OCI-LY7 (cell line): Measurements from ENCODE around the gene VN1R4. TPM values are rescaled to one million over a fixed set of nuclear protein-coding genes. Genes with fewer than 3 reads are reported as not detected.
"Not testable (repeated sequence)": the region's sequence is repeated elsewhere in the genome, so short reads cannot be mapped to it uniquely, and the experiment has no call there.

Source experiments
- BruUV-seq: library from RNA; stranded (reverse); fragments of 400-500 nt; replicated peaks from 2 replicates; lab custom pipeline; 2021; lab: Mats Ljungman, UMichigan
- CTCF ChIA-PET: fragments of 300-600 bp; sonication (Branson Sonifier 250); formaldehyde crosslinking; loops from one replicate; lab custom pipeline; 2022; ENCODE audit warnings: antibody characterized with exemption; ENCODE audit not compliant: unreplicated experiment; lab: Charles Lee
- POLR2A ChIA-PET: fragments of 300-600 bp; sonication (Branson Sonifier 250); formaldehyde crosslinking; loops from one replicate; lab custom pipeline; 2022; ENCODE audit warnings: antibody characterized with exemption; lab: Charles Lee
- DNase-seq: peaks from one replicate; pipeline ENCODE4 v3.0.0-alpha.2; 2015; ENCODE audit warnings: low spot score
- H2AFZ ChIP-seq: fragments of 200-600 bp; sonication (generic), shearing (Covaris generic); 2 replicates; pipeline ENCODE4 v1.6.1; 2014; ENCODE audit warnings: mild to moderate bottlenecking, antibody characterized with exemption, low read length, moderate library complexity
- H3K27ac ChIP-seq: fragments of 200-600 bp; sonication (generic); 2 replicates; pipeline ENCODE4 v1.5.1; 2014; ENCODE audit warnings: mixed run types, low read depth, mild to moderate bottlenecking, moderate library complexity, low read length, inconsistent platforms; ENCODE audit not compliant: poor library complexity, severe bottlenecking
- H3K36me3 ChIP-seq: fragments of 200-600 bp; sonication (generic); 2 replicates; pipeline ENCODE4 v1.6.1; 2014; ENCODE audit warnings: mild to moderate bottlenecking, antibody characterized with exemption, low read length, moderate library complexity, mixed read lengths; ENCODE audit not compliant: insufficient read depth
- H3K4me1 ChIP-seq: fragments of 200-600 bp; sonication (generic); 2 replicates; pipeline ENCODE4 v1.5.1; 2014; ENCODE audit warnings: mild to moderate bottlenecking, low read length; ENCODE audit not compliant: insufficient read depth, poor library complexity, severe bottlenecking
- H3K4me2 ChIP-seq: fragments of 200-600 bp; sonication (generic); 2 replicates; pipeline ENCODE4 v1.6.1; 2014; ENCODE audit warnings: mild to moderate bottlenecking, low read length
- H3K4me3 ChIP-seq: fragments of 200-600 bp; sonication (generic); 2 replicates; pipeline ENCODE4 v1.5.1; 2014; ENCODE audit warnings: mild to moderate bottlenecking, low read depth, low read length; ENCODE audit not compliant: poor library complexity, severe bottlenecking
- H3K79me2 ChIP-seq: fragments of 200-600 bp; sonication (generic); 2 replicates; pipeline ENCODE4 v1.6.1; 2016; ENCODE audit warnings: low read depth, mild to moderate bottlenecking, low read length, moderate library complexity, mixed read lengths; ENCODE audit not compliant: insufficient read depth
- H3K9me2 ChIP-seq: fragments of 200-600 bp; sonication (generic); 2 replicates; pipeline ENCODE4 v1.6.1; 2016; ENCODE audit warnings: mild to moderate bottlenecking, low read length, mixed read lengths; ENCODE audit not compliant: insufficient read depth
- H3K9me3 ChIP-seq: fragments of 200-600 bp; sonication (generic); 2 replicates; pipeline ENCODE4 v1.6.1; 2014; ENCODE audit warnings: mild to moderate bottlenecking, mixed run types, low read length, mixed read lengths
- H4K20me1 ChIP-seq: fragments of 200-600 bp; sonication (generic); 2 replicates; pipeline ENCODE4 v1.6.1; 2014; ENCODE audit warnings: mild to moderate bottlenecking, antibody characterized with exemption, low read length, moderate library complexity, mixed read lengths; ENCODE audit not compliant: insufficient read depth
- EZH2phosphoT487 ChIP-seq: fragments of 200-600 bp; sonication (generic); IDR thresholded peaks from 2 replicates; pipeline ENCODE4 v1.6.1; 2018; ENCODE audit warnings: low read depth, borderline replicate concordance, mild to moderate bottlenecking, mixed run types, antibody characterized with exemption, low read length, moderate library complexity, mixed read lengths
- intact Hi-C: fragments of 100-400 bp; cut with micrococcal nuclease; formaldehyde crosslinking; loops from one replicate; pipeline ENCODE4 v1.10.0; 2022; ENCODE audit not compliant: unreplicated experiment
- total RNA-seq, 2 experiments: library from RNA; depleted of rRNA in 1 of 2; stranded (reverse); fragments of >200 nt in 1 of 2; shearing (Covaris generic) in 1 of 2; gene quantifications; 2 replicates each; pipeline ENCODE4 v1.2.3, GENCODE V29; 2014 to 2022
- TF ChIP-seq, protein P1 (sequence below): fragments of 200-600 bp; sonication (generic); conservative IDR thresholded peaks from 2 replicates; pipeline ENCODE4 v1.5.1; 2014; ENCODE audit warnings: mild to moderate bottlenecking, antibody characterized with exemption, low read length, moderate library complexity, mixed read lengths

The VN1R4 gene
- total RNA-seq, 2 experiments from 2014 or later: not detected

DNA sequence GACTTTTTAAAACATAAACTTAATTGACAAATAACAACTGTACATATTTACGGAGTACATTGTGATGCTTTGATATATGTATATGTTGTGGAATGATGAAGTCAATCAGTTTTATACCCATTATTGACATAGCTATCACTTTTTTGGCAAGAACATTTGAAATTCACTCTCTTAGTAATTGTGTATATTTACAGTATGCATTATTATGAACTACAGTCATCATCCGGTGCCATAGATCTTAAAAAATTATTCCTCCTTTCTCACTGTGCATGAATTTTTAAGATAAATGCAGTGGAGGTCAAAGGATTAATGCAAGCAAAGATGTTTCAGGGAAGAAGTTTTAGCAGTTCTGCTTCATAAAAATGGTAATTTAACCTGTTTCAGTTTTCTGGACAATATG, 8.0 kb upstream of the VN1R4 start:
- Histone ChIP-seq H3K9me3 (no peaks in the 10 kb centered on the region), H4K20me1 (no peaks in the 10 kb centered on the region), H3K9me2 (no peaks in the 10 kb centered on the region), H3K36me3 (no peaks in the 10 kb centered on the region), H3K4me1 (no peaks in the 10 kb centered on the region), H3K4me2 (no peak overlapping the region), H3K27ac (no peak overlapping the region), H3K4me3 (no peak overlapping the region), H3K79me2 (no peaks in the 10 kb centered on the region), H2AFZ (no peak overlapping the region)
- no TSS peak for BruUV-seq
- intact Hi-C loops: no loop called here
- no peak for DNase-seq
- POLR2A ChIA-PET: no interaction called here
- CTCF ChIA-PET: no interaction called here
- TF ChIP-seq, protein P1, sequence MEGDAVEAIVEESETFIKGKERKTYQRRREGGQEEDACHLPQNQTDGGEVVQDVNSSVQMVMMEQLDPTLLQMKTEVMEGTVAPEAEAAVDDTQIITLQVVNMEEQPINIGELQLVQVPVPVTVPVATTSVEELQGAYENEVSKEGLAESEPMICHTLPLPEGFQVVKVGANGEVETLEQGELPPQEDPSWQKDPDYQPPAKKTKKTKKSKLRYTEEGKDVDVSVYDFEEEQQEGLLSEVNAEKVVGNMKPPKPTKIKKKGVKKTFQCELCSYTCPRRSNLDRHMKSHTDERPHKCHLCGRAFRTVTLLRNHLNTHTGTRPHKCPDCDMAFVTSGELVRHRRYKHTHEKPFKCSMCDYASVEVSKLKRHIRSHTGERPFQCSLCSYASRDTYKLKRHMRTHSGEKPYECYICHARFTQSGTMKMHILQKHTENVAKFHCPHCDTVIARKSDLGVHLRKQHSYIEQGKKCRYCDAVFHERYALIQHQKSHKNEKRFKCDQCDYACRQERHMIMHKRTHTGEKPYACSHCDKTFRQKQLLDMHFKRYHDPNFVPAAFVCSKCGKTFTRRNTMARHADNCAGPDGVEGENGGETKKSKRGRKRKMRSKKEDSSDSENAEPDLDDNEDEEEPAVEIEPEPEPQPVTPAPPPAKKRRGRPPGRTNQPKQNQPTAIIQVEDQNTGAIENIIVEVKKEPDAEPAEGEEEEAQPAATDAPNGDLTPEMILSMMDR: no peak
- TF ChIP-seq EZH2phosphoT487: no peak

DNA sequence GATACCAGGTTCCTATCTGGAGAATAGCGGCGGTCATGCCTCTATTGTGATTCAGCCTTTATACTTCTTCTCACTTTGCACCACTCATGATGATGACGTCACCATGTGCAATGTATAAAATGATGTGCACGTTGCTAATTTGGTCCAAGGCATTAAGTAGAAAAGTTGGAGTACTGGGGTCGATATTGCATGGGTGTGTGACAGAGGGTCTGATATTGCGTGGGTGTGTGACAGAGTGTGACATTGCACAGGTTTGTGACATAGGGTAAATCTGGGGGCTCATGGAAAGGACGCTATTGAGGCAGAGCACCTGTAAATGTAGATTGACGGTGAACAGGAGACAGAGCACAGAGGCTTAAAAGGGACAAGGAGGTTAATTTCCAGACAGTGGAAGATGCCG, 4.5 kb upstream of the VN1R4 start:
- no peak for DNase-seq
- BruUV-seq: no TSS peak
- Histone ChIP-seq H3K9me3 (no peaks in the 10 kb centered on the region), H3K4me1 (no peaks in the 10 kb centered on the region), H2AFZ (no peak overlapping the region), H4K20me1 (no peaks in the 10 kb centered on the region), H3K4me2 (no peak overlapping the region), H3K36me3 (no peaks in the 10 kb centered on the region), H3K27ac (no peak overlapping the region), H3K9me2 (no peaks in the 10 kb centered on the region), H3K79me2 (no peaks in the 10 kb centered on the region), H3K4me3 (no peak overlapping the region)
- intact Hi-C loops: no loop called here
- TF ChIP-seq, protein P1: no peak
- no peak for TF ChIP-seq EZH2phosphoT487
- ChIA-PET POLR2A (no interaction called here), CTCF (no interaction called here)

DNA sequence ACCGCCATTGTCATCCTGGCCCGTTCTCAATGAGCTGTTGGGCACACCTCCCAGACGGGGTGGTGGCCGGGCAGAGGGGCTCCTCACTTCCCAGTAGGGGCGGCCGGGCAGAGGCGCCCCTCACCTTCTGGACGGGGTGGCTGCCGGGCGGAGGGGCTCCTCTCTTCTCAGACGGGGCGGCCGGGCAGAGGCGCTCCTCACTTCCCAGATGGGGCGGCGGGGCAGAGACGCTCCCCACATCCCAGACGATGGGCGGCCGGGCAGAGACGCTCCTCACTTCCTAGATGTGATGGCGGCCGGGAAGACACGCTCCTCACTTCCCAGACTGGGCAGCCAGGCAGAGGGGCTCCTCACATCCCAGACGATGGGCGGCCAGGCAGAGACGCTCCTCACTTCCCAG, 2.3 kb upstream of the VN1R4 start:
- H3K4me3 ChIP-seq, H4K20me1 ChIP-seq, H2AFZ ChIP-seq, H3K9me2 ChIP-seq, H3K4me1 ChIP-seq, H3K27ac ChIP-seq, BruUV-seq, H3K9me3 ChIP-seq, DNase-seq, H3K4me2 ChIP-seq, H3K36me3 ChIP-seq, CTCF ChIA-PET, intact Hi-C loops, H3K79me2 ChIP-seq, POLR2A ChIA-PET: not testable (repeated sequence)

DNA sequence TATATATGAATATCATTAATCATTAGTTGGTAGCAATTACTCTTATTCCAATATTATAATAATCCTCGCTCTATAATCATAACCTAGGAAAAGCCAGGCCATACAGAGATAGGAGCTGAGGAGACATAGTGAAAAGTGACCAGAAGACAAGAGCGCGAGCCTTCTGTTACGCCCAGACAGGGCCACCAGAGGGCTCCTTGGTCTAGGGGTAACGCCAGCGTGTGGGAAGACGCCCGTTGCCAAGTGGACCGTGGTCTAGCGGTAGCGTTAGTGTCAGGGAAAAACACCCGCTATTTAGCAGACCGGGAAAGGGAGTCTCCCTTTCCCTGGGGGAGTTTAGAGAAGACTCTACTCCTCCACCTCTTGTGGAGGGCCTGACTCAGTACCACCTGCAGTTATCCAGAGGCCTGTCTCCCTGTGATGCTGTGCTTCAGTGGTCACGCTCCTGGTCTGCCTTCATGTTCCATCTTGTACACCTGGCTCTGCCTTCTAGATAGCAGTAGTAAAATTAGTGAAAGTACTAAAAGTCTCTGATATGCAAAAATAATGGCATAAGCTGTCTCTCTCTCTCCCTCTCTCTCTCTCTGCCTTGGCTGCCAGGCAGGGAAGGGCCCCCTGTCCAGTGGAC, 9.7 kb downstream of the VN1R4 start, which contains the start of gene VN1R2:
Gene VN1R2, plus strand, starts transcription at position 578 of the 628 bp plus-strand sequence. CDS start 84 bp downstream, outside the sequence.
- CTCF ChIA-PET, H3K9me2 ChIP-seq, POLR2A ChIA-PET, H3K4me3 ChIP-seq, H3K79me2 ChIP-seq, H3K27ac ChIP-seq, DNase-seq, H3K4me1 ChIP-seq, H3K9me3 ChIP-seq, H2AFZ ChIP-seq, H3K4me2 ChIP-seq, H4K20me1 ChIP-seq, BruUV-seq, H3K36me3 ChIP-seq, intact Hi-C loops: not testable (repeated sequence)
